Nephron progenitor cell (in vitro differentiated cells): Measurements from ENCODE around the gene REPIN1.
A peak's percentile ranks its signal among the peaks of the same experiment; 100 is the strongest.

ENCODE experiments used
- DNase-seq: peaks from one replicate; pipeline ENCODE4 v3.0.0; 2021
- H3K27ac Mint-ChIP-seq: 2 replicates; pipeline ENCODE4 v1.8.0; 2021; ENCODE audit warnings: mild to moderate bottlenecking, moderate library complexity, mixed read lengths
- H3K27me3 Mint-ChIP-seq: 2 replicates; pipeline ENCODE4 v1.8.0; 2021; ENCODE audit warnings: mild to moderate bottlenecking, low read depth, mixed read lengths; ENCODE audit not compliant: poor library complexity
- H3K36me3 Mint-ChIP-seq: 2 replicates; pipeline ENCODE4 v1.8.0; 2021; ENCODE audit warnings: low read depth, mixed read lengths
- H3K4me1 Mint-ChIP-seq: 2 replicates; pipeline ENCODE4 v1.8.0; 2021; ENCODE audit warnings: mixed read lengths
- H3K4me3 Mint-ChIP-seq: 2 replicates; pipeline ENCODE4 v1.8.0; 2021; ENCODE audit warnings: mild to moderate bottlenecking, moderate library complexity, mixed read lengths
- H3K9me3 Mint-ChIP-seq: 2 replicates; pipeline ENCODE4 v1.8.0; 2021; ENCODE audit warnings: mild to moderate bottlenecking, moderate library complexity, mixed read lengths
- TF ChIP-seq, protein P1 (sequence below): fragments of 200-600 bp; sonication (generic); IDR thresholded peaks from 2 replicates; pipeline ENCODE4 v1.5.0; 2021; ENCODE audit warnings: antibody characterized with exemption

Gene REPIN1

GRCh38 chr7:150324373-150324961 is 44.2 kb upstream of the REPIN1 start:
- peak overlapping the region; percentile 97 for H3K27ac Mint-ChIP-seq
- no peak overlapping the region for H3K4me3 Mint-ChIP-seq

GRCh38 chr7:150325110-150325611 is 43.5 kb upstream of the REPIN1 start:
- DNase-seq: no peak
- Mint-ChIP-seq H3K27ac (no peak overlapping the region), H3K4me3 (no peak overlapping the region)

More at GRCh38 chr7:150324373-150324961, 44.2 kb upstream of the REPIN1 start:
- peaks cover 23% of the 10 kb centered on the region for H3K27me3 Mint-ChIP-seq
- H3K9me3 Mint-ChIP-seq: no peaks in the 10 kb centered on the region
- H3K36me3 Mint-ChIP-seq: no peaks in the 10 kb centered on the region
- DNase-seq: no peak
- peaks cover 25% of the 10 kb centered on the region for H3K4me1 Mint-ChIP-seq
- TF ChIP-seq, protein P1, sequence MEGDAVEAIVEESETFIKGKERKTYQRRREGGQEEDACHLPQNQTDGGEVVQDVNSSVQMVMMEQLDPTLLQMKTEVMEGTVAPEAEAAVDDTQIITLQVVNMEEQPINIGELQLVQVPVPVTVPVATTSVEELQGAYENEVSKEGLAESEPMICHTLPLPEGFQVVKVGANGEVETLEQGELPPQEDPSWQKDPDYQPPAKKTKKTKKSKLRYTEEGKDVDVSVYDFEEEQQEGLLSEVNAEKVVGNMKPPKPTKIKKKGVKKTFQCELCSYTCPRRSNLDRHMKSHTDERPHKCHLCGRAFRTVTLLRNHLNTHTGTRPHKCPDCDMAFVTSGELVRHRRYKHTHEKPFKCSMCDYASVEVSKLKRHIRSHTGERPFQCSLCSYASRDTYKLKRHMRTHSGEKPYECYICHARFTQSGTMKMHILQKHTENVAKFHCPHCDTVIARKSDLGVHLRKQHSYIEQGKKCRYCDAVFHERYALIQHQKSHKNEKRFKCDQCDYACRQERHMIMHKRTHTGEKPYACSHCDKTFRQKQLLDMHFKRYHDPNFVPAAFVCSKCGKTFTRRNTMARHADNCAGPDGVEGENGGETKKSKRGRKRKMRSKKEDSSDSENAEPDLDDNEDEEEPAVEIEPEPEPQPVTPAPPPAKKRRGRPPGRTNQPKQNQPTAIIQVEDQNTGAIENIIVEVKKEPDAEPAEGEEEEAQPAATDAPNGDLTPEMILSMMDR: no peak

GRCh38 chr7:150325901-150326300 is 42.7 kb upstream of the REPIN1 start:
- TF ChIP-seq, protein P1: no peak
- Mint-ChIP-seq H3K4me1 (peaks cover 25% of the 10 kb centered on the region), H3K4me3 (no peak overlapping the region), H3K27ac (no peak overlapping the region), H3K27me3 (peaks cover 22% of the 10 kb centered on the region), H3K36me3 (no peaks in the 10 kb centered on the region), H3K9me3 (no peaks in the 10 kb centered on the region)
- no peak for DNase-seq

More at GRCh38 chr7:150325110-150325611, 43.5 kb upstream of the REPIN1 start:
- Mint-ChIP-seq H3K9me3 (no peaks in the 10 kb centered on the region), H3K27me3 (peaks cover 23% of the 10 kb centered on the region), H3K4me1 (peaks cover 25% of the 10 kb centered on the region), H3K36me3 (no peaks in the 10 kb centered on the region)
- TF ChIP-seq, protein P1: no peak

DNA sequence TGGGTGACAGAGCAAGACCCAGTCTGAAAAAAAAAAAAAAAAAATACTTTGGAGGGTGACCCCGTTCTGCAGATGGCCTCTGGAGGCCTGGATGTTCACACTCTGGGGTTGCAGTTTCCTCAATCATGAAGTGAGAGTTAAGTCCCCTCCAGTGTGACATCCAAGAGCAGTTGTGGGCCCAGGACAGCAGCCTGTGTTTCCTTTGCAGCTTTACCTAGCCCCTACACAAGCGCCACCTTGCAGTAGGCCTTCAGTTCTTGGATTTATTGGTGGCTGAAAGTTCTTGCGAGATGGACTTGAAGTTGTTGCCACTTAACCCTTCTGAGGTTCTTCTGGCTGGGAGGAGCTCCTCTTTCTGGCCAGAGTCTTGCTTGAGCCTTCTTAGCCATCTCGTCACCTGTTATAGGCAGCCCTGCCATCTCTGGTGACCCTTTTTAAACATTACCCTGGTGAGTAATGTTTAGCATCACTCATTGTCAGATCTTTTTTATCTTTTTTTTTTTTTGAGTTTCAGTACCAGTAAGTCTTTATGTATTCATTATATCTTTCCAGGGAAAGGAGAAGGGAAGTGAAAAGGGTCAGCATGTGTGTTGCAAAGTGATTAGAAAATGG is 41.9 kb upstream of the REPIN1 start:
- Mint-ChIP-seq H3K9me3 (no peaks in the 10 kb centered on the region), H3K27ac (no peak overlapping the region), H3K27me3 (peaks cover 15% of the 10 kb centered on the region), H3K4me3 (no peak overlapping the region), H3K4me1 (peaks cover 25% of the 10 kb centered on the region), H3K36me3 (no peaks in the 10 kb centered on the region)
- TF ChIP-seq, protein P1: no peak
- no peak for DNase-seq

- peaks cover 25% of the 10 kb centered on the region for H3K4me1 Mint-ChIP-seq
- H3K4me3 Mint-ChIP-seq: no peak overlapping the region
- no peaks in the 10 kb centered on the region for H3K36me3 Mint-ChIP-seq
- H3K27me3 Mint-ChIP-seq: peaks cover 14% of the 10 kb centered on the region
- DNase-seq: no peak
- no peak overlapping the region for H3K27ac Mint-ChIP-seq
- TF ChIP-seq, protein P1: no peak
- H3K9me3 Mint-ChIP-seq: no peaks in the 10 kb centered on the region
Observed at GRCh38 chr7:150327308-150327707, 41.3 kb upstream of the REPIN1 start.
